Endothelial cell of umbilical vein (primary cell): ENCODE measurements around the gene CHRNA10. TPM values are rescaled to one million over a fixed set of nuclear protein-coding genes. Genes with fewer than 3 reads are reported as not detected.

ENCODE experiments used
- BruUV-seq: library from RNA; stranded (reverse); fragments of 400-500 nt; replicated peaks from 2 replicates; lab custom pipeline; 2021; lab: Mats Ljungman, UMichigan
- CTCF ChIA-PET: fragments of 300-600, 350-600 bp; sonication (Branson Sonifier 250); formaldehyde crosslinking; loops from one replicate; lab custom pipeline; 2021; ENCODE audit warnings: antibody characterized with exemption, inconsistent platforms; lab: Charles Lee
- POLR2A ChIA-PET: fragments of 300-600, 350-600 bp; sonication (Branson Sonifier 250); formaldehyde crosslinking; loops from one replicate; lab custom pipeline; 2021; ENCODE audit warnings: antibody characterized with exemption, inconsistent platforms; lab: Charles Lee
- DNase-seq: peaks from one replicate; pipeline ENCODE4 v3.0.0-alpha.2; 2011; ENCODE audit warnings: low read depth, low spot score
- FAIRE-seq: peaks from 2 replicates; lab custom pipeline; 2011; peaks lifted over from hg19 to GRCh38; lab: Jason Lieb, UNC
- H2AFZ ChIP-seq: 2 replicates; pipeline ENCODE4 v1.6.0; 2012; ENCODE audit warnings: low read depth, low read length, control low read depth, inconsistent platforms
- H3K27ac ChIP-seq: 2 replicates; pipeline ENCODE4 v1.5.1; 2011; ENCODE audit warnings: low read depth, mild to moderate bottlenecking, control low read depth, low read length, moderate library complexity; ENCODE audit not compliant: insufficient read depth
- H3K27me3 ChIP-seq, 2 experiments: 2 replicates each; pipeline versions ENCODE4 v1.6.0 to v1.6.1; 2011; ENCODE audit warnings: low read length in 2 of 2, mixed read lengths in 1 of 2; ENCODE audit not compliant: control insufficient read depth in 2 of 2, insufficient read depth in 2 of 2
- H3K36me3 ChIP-seq, 2 experiments: 2 replicates in 1 of 2; 3 replicates in 1 of 2; pipeline ENCODE4 v1.5.1; 2011; ENCODE audit warnings: low read length in 2 of 2, mild to moderate bottlenecking in 1 of 2, moderate library complexity in 1 of 2; ENCODE audit not compliant: control insufficient read depth in 2 of 2, insufficient read depth in 2 of 2; ENCODE audit errors: extremely low read depth in 1 of 2
- H3K4me1 ChIP-seq: 3 replicates; pipeline ENCODE4 v1.5.1; 2011; ENCODE audit warnings: mild to moderate bottlenecking, low read length; ENCODE audit not compliant: control insufficient read depth, insufficient read depth; ENCODE audit errors: extremely low read depth
- H3K4me2 ChIP-seq: 2 replicates; pipeline ENCODE4 v1.6.1; 2011; ENCODE audit warnings: low read length, control low read depth, mixed read lengths; ENCODE audit not compliant: insufficient read depth
- H3K4me3 ChIP-seq, 3 experiments: fragments of 200-600 bp in 1 of 3; sonication (generic), shearing (Covaris generic) in 1 of 3; replicated peaks in 1 of 3; 2 replicates each; pipeline ENCODE4 v1.5.1; 2011 to 2016; ENCODE audit warnings: control low read depth in 3 of 3, low read length in 3 of 3, mild to moderate bottlenecking in 2 of 3, inconsistent platforms in 1 of 3, low read depth in 1 of 3, moderate library complexity in 1 of 3; ENCODE audit not compliant: insufficient read depth in 1 of 3
- H3K79me2 ChIP-seq: 2 replicates; pipeline ENCODE4 v1.6.0; 2012; ENCODE audit warnings: low read length, inconsistent platforms; ENCODE audit not compliant: control insufficient read depth, insufficient read depth
- H3K9ac ChIP-seq: replicated peaks from 2 replicates; pipeline ENCODE3; 2011; ENCODE audit warnings: low read length, control low read depth; ENCODE audit not compliant: insufficient read depth; ENCODE audit errors: extremely low read depth
- H3K9me1 ChIP-seq: replicated peaks from 3 replicates; pipeline ENCODE4 v1.6.0; 2011; ENCODE audit warnings: mild to moderate bottlenecking, low read length; ENCODE audit not compliant: control insufficient read depth, insufficient read depth; ENCODE audit errors: extremely low read depth
- H3K9me3 ChIP-seq: replicated peaks from 2 replicates; pipeline ENCODE4 v1.5.1; 2012; ENCODE audit warnings: low read length, inconsistent platforms; ENCODE audit not compliant: control insufficient read depth, insufficient read depth
- H4K20me1 ChIP-seq: replicated peaks from 2 replicates; pipeline ENCODE3; 2011; ENCODE audit warnings: mild to moderate bottlenecking, low read length; ENCODE audit not compliant: control insufficient read depth, insufficient read depth; ENCODE audit errors: extremely low read depth
- CTCF ChIP-seq, 2 donors: IDR thresholded peaks; 1 replicate in 1 of 2; 2 replicates in 1 of 2; pipeline ENCODE4 v1.5.1; 2011; ENCODE audit warnings: low read length in 2 of 2, mild to moderate bottlenecking in 2 of 2, moderate library complexity in 2 of 2, control low read depth in 1 of 2, inconsistent platforms in 1 of 2, low read depth in 1 of 2; ENCODE audit not compliant: insufficient read depth in 1 of 2; ENCODE audit errors: extremely low read depth in 1 of 2
- EZH2 ChIP-seq: IDR thresholded peaks from 2 replicates; pipeline ENCODE4 v1.6.1; 2012; ENCODE audit warnings: borderline replicate concordance, low read depth, mild to moderate bottlenecking, moderate library complexity, low read length, inconsistent platforms; ENCODE audit not compliant: severe bottlenecking
- FOS ChIP-seq: IDR thresholded peaks from 2 replicates; pipeline ENCODE4 v1.6.1; 2011; ENCODE audit warnings: mild to moderate bottlenecking, low read length, moderate library complexity, borderline replicate concordance; ENCODE audit not compliant: insufficient read depth
- GATA2 ChIP-seq: IDR thresholded peaks from 2 replicates; pipeline ENCODE4 v1.7.0; 2011; ENCODE audit warnings: low read depth, mild to moderate bottlenecking, moderate library complexity, mixed read lengths, low read length; ENCODE audit not compliant: insufficient read length, insufficient read depth
- JUN ChIP-seq: IDR thresholded peaks from 2 replicates; pipeline ENCODE4 v1.6.1; 2011; ENCODE audit warnings: borderline replicate concordance, low read depth; ENCODE audit not compliant: insufficient read length, insufficient read depth
- MAX ChIP-seq: IDR thresholded peaks from 2 replicates; pipeline ENCODE4 v1.6.1; 2011; ENCODE audit not compliant: insufficient read depth, insufficient read length
- MYC ChIP-seq: IDR thresholded peaks from one replicate; pipeline ENCODE4 v1.6.1; 2011; ENCODE audit warnings: mild to moderate bottlenecking, low read depth, low read length
- POLR2A ChIP-seq: IDR thresholded peaks from 2 replicates; pipeline ENCODE4 v1.6.1; 2012; ENCODE audit warnings: low read depth, mild to moderate bottlenecking, control low read depth, low read length
- POLR2AphosphoS5 ChIP-seq: IDR thresholded peaks from 2 replicates; pipeline ENCODE4 v1.6.1; 2012; ENCODE audit warnings: low read depth, mild to moderate bottlenecking, control low read depth, low read length, moderate library complexity; ENCODE audit not compliant: insufficient read depth
- dilution Hi-C: fragments of 300-500 bp; cut with MboI; formaldehyde crosslinking; loops from one replicate; pipeline ENCODE4 v1.15.0; 2019; ENCODE audit warnings: low sequenced_read_pairs; ENCODE audit not compliant: extremely low pct_ligation_motif_present
- intact Hi-C: fragments of 100-400 bp; cut with micrococcal nuclease; formaldehyde crosslinking; loops from one replicate; pipeline ENCODE4 v1.10.0; 2022
- polyA plus RNA-seq, 4 experiments: library from polyadenylated mRNA; depleted of rRNA in 3 of 4; stranded (reverse) in 3 of 4; unstranded in 1 of 4; fragments of >200 nt; gene quantifications; 2 replicates each; pipeline versions ENCODE4 v1.2.1 to v1.2.3, GENCODE V29; 2011 to 2012; ENCODE audit warnings: missing spikeins in 1 of 4
- total RNA-seq: library from RNA; stranded (reverse); gene quantifications from 2 replicates; pipeline ENCODE4 v1.2.3, GENCODE V29; 2021

Gene CHRNA10
- total and polyA plus RNA-seq, 2 donors (not counting 3 experiments of a cell fraction or from before 2014, with no cell fraction given): 1.1 to 1.8 TPM

- DNase-seq (no peak), FAIRE-seq (no peak)
- CTCF ChIA-PET: no interaction called here
- no peak overlapping the region for H3K27ac ChIP-seq
- no peak overlapping the region for H2AFZ ChIP-seq
- dilution Hi-C loops (no loop called here), intact Hi-C loops (no loop called here)
- H3K36me3 ChIP-seq: no peaks in the 10 kb centered on the region
- H4K20me1 ChIP-seq: no peaks in the 10 kb centered on the region
- POLR2A ChIA-PET: no interaction called here
- H3K4me2 ChIP-seq: no peak overlapping the region
- no TSS peak for BruUV-seq
- no peaks in the 10 kb centered on the region for H3K79me2 ChIP-seq
- H3K9ac ChIP-seq: no peak overlapping the region
- no peak for TF ChIP-seq JUN
- TF ChIP-seq MAX: no peak
- TF ChIP-seq MYC: no peak
- H3K9me1 ChIP-seq: no peaks in the 10 kb centered on the region
- H3K9me3 ChIP-seq: no peaks in the 10 kb centered on the region
- H3K27me3 ChIP-seq: no peaks in the 10 kb centered on the region
- no peaks in the 10 kb centered on the region for H3K4me1 ChIP-seq
- H3K4me3 ChIP-seq: no peak overlapping the region
These were observed 53.2 kb downstream of the CHRNA10 start for GRCh38 chr11:3617990-3618389.

DNA sequence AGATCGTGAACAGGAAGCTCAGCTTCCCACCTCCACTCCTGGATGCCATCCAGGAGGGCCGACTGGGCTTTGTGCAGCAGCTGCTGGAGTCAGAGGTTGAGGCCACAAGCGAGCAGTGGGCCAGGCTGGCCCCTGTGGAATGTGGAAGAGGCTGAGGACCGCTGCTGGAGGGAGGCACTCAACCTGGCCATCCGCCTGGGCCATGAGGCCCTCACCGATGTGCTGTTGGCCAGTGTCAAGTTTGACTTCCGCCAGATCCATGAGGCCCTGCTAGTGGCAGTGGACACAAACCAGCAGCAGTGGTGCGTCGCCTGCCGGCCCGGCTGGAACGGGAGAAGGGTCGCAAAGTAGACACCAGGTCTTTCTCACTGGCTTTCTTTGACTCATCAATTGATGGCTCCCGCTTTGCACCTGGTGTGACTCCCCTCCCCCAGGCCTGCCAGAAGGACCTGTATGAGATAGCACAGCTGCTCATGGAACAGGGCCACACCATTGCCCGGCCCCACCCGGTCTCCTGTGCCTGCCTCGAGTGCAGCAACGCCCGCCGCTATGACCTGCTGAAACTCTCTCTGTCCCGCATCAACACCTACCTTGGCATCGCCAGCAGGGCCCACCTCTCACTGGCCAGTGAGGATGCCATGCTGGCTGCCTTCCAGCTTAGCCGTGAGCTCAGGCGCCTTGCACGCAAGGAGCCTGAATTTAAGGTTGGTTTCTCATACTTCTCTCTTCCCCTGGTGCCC lies 54.3 kb downstream of the CHRNA10 start:
- BruUV-seq: no TSS peak
- intact Hi-C loops (no loop called here), dilution Hi-C loops (no loop called here)
- ChIA-PET POLR2A (no interaction called here), CTCF (no interaction called here)
- Histone ChIP-seq H3K4me3 (no peak overlapping the region), H3K27ac (no peak overlapping the region), H3K79me2 (no peaks in the 10 kb centered on the region), H2AFZ (no peak overlapping the region), H3K36me3 (no peaks in the 10 kb centered on the region), H3K9ac (no peak overlapping the region), H4K20me1 (no peaks in the 10 kb centered on the region), H3K4me2 (no peak overlapping the region), H3K9me3 (no peaks in the 10 kb centered on the region), H3K4me1 (no peaks in the 10 kb centered on the region), H3K9me1 (no peaks in the 10 kb centered on the region), H3K27me3 (no peaks in the 10 kb centered on the region)
- DNase-seq (no peak), FAIRE-seq (no peak)
- TF ChIP-seq FOS (no peak), GATA2 (no peak), JUN (no peak), EZH2 (no peak), MYC (no peak), POLR2AphosphoS5 (no peak), MAX (no peak), POLR2A (no peak), CTCF (IDR thresholded peaks at IDR 0.05; ENCODE audit: extremely low read depth in 1 of 2, insufficient read depth in 1 of 2, low read depth in 1 of 2, low read length in 2 of 2) (no peak)
